Gastroesophageal sphincter (tissue), 4 donors: Measurements from ENCODE around the gene ZNF507. TPM values are rescaled to one million over a fixed set of nuclear protein-coding genes. Genes with fewer than 3 reads are reported as not detected.

ENCODE experiments used
- ATAC-seq: fragments of 150-250 bp; one replicate; pipeline ENCODE4 v1.9.1; 2016; ENCODE audit warnings: mild to moderate bottlenecking, moderate library complexity
- H3K27ac ChIP-seq, 4 donors: fragments of 200-600 bp; sonication (generic) in 3 of 4; 1 replicate in 3 of 4; 2 replicates in 1 of 4; pipeline ENCODE4 v1.5.1; 2016 to 2019
- H3K27me3 ChIP-seq: fragments of 200-600 bp; sonication (generic); one replicate; pipeline ENCODE4 v1.5.1; 2019
- H3K36me3 ChIP-seq, 2 donors: fragments of 200-600 bp; sonication (generic); one replicate each; pipeline ENCODE4 v1.5.1; 2019; ENCODE audit warnings: control low read depth in 1 of 2
- H3K4me1 ChIP-seq, 3 donors: fragments of 200-600 bp; sonication (generic); 1 replicate in 2 of 3; 2 replicates in 1 of 3; pipeline ENCODE4 v1.5.1; 2016 to 2019; ENCODE audit warnings: control low read depth in 2 of 3
- H3K4me3 ChIP-seq, 2 donors: fragments of 200-600 bp; sonication (generic); one replicate each; pipeline ENCODE4 v1.5.1; 2019; ENCODE audit warnings: mild to moderate bottlenecking in 1 of 2, moderate library complexity in 1 of 2
- H3K9me3 ChIP-seq, 3 donors: fragments of 200-600 bp; sonication (generic); one replicate each; pipeline ENCODE4 v1.5.1; 2017 to 2019; ENCODE audit warnings: control low read depth in 2 of 3
- EP300 ChIP-seq: sonication (generic); formaldehyde crosslinking; IDR thresholded peaks from one replicate; pipeline ENCODE4 v1.6.1; 2017; ENCODE audit warnings: antibody characterized with exemption, mild to moderate bottlenecking
- POLR2A ChIP-seq, 2 donors: fragments of 450-650 bp; IDR thresholded peaks; one replicate each; pipeline ENCODE4 v1.6.1; 2017; ENCODE audit warnings: antibody characterized with exemption in 2 of 2, mild to moderate bottlenecking in 2 of 2, moderate library complexity in 1 of 2
- POLR2AphosphoS5 ChIP-seq: sonication (generic); formaldehyde crosslinking; IDR thresholded peaks from one replicate; pipeline ENCODE4 v1.6.1; 2017; ENCODE audit warnings: antibody characterized with exemption
- whole genome bisulfite sequencing, 2 donors: methylation state at CpG; one replicate each; pipeline ENCODE4 v1.1.5; 2018; ENCODE audit warnings: low coverage in 1 of 2; 5-methylcytosine and 5-hydroxymethylcytosine counted together
- total RNA-seq, 4 donors: library from RNA; depleted of rRNA; stranded (reverse); fragments of >200 nt; gene quantifications; one replicate each; pipeline ENCODE4 v1.1.0, GENCODE V29; 2016
- TF ChIP-seq, protein P1 (sequence below), 4 experiments: fragments of 200-600 bp in 2 of 4; fragments of 450-650 bp in 2 of 4; sonication (generic) in 1 of 4; IDR thresholded peaks; one replicate each; pipeline ENCODE4 v1.5.1; 2017 to 2019; ENCODE audit warnings: antibody characterized with exemption in 4 of 4, mild to moderate bottlenecking in 2 of 4, moderate library complexity in 2 of 4

The ZNF507 gene
- total RNA-seq, 4 donors from 2014 or later: 13.9 to 28.8 (median 22.3) TPM

DNA sequence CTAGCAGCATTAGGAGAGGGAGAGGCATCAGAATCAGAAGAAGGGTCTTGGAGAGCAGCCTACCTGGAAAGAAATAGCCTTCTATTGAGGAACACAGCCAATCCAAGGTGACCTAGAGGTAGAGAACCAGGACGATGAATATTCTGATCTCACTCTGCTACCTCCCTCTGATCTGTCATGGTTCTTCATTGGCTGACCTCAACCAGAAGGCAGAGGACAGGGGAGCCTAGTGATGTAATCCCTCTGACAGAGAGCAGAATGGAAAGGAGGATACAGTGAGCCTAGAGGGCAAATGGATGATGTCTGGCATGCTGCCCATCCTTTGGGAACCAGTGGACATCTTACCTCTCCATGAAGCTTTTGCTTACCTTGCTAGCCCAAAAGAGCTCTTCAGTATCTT lies 3.6 kb downstream of the ZNF507 start:
- Histone ChIP-seq H3K27me3 (no peaks in the 10 kb centered on the region), H3K4me1 (peaks cover 7 to 66% (median 14%) of the 10 kb centered on the region in 3 donors), H3K4me3 (no peak overlapping the region), H3K27ac (no peak overlapping the region), H3K36me3 (peaks cover 4 to 47% of the 10 kb centered on the region in 2 donors), H3K9me3 (no peaks in the 10 kb centered on the region)
- no peak for TF ChIP-seq POLR2A (IDR thresholded peaks at IDR 0.05)
- TF ChIP-seq, protein P1, sequence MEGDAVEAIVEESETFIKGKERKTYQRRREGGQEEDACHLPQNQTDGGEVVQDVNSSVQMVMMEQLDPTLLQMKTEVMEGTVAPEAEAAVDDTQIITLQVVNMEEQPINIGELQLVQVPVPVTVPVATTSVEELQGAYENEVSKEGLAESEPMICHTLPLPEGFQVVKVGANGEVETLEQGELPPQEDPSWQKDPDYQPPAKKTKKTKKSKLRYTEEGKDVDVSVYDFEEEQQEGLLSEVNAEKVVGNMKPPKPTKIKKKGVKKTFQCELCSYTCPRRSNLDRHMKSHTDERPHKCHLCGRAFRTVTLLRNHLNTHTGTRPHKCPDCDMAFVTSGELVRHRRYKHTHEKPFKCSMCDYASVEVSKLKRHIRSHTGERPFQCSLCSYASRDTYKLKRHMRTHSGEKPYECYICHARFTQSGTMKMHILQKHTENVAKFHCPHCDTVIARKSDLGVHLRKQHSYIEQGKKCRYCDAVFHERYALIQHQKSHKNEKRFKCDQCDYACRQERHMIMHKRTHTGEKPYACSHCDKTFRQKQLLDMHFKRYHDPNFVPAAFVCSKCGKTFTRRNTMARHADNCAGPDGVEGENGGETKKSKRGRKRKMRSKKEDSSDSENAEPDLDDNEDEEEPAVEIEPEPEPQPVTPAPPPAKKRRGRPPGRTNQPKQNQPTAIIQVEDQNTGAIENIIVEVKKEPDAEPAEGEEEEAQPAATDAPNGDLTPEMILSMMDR (IDR thresholded peaks at IDR 0.05): no peak
- TF ChIP-seq POLR2AphosphoS5: no peak
- no peak for TF ChIP-seq EP300
- no peak for ATAC-seq
- WGBS, 2 donors: 57 to 100% methylated on average over 1 of the region's 1 CpG

DNA sequence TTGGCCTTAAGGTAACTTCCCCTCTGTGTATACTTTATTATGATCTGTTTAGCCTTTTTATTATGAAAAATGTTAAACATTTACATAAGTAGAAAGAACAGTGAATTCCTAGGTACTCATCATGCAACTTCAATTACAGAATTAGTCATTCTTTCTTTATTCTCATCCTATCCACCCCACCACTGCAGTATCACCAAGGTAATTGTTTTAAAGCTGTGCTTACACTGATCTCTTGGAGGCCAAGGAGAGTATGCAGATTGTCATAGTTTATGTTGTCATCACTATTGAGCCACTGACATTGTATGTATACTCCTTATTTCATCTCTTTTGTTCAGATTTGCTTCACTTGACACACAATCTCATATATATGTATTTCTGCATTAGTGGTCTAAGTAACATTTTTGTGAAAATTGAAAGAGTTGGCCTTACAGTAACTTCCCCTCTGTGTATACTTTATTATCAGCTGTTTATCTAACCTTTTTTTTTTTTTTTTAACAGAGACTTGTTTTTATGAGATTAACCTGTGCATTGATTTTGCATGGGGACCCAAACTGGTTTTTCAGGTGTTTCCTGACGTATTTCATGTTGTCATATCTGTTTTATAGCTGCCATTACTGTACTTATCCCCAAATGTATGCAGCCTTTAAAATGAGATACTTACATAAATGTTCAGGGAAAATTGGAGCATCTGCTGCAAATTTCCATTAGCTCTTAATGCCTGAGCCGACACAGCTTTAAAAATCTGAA lies 4.5 kb downstream of the ZNF507 start:
- Histone ChIP-seq H3K36me3 (peaks cover 4 to 55% of the 10 kb centered on the region in 2 donors), H3K27me3 (no peaks in the 10 kb centered on the region), H3K4me3 (no peak overlapping the region), H3K4me1 (peaks cover 7 to 66% (median 14%) of the 10 kb centered on the region in 3 donors), H3K9me3 (no peaks in the 10 kb centered on the region), H3K27ac (no peak overlapping the region)
- WGBS, 2 donors: 83 to 89% methylated on average over 2 of the region's 2 CpGs
- no peak for ATAC-seq
- TF ChIP-seq, protein P1 (IDR thresholded peaks at IDR 0.05): no peak
- no peak for TF ChIP-seq POLR2A (IDR thresholded peaks at IDR 0.05)
- TF ChIP-seq EP300: no peak
- no peak for TF ChIP-seq POLR2AphosphoS5

DNA sequence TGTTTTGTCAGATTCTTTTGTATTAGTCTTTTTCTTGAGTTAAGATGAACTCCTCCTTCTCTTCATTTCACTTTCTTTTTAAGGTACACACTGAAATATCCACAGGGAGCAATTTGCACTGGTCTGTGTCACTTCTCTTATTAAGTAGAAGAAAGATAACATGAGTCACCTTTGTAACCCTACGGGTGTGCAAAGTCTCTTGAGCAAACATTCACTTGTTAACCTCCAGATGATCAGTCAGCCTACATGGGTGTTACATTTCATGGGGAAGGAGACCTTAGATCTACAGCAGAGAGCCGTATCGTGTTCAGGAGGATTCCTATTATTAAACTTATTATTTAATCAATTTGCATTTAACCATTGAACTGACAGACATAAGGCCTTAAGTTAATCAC lies 5.1 kb downstream of the ZNF507 start:
- H3K27me3 ChIP-seq: no peaks in the 10 kb centered on the region
- H3K27ac ChIP-seq: peak overlapping the region in 1 of 4 donors; percentile 32
- H3K4me3 ChIP-seq: no peak overlapping the region
- H3K9me3 ChIP-seq: no peaks in the 10 kb centered on the region
- TF ChIP-seq EP300: no peak
- no peak for TF ChIP-seq POLR2AphosphoS5
- TF ChIP-seq, protein P1 (IDR thresholded peaks at IDR 0.05): no peak
- no peak for TF ChIP-seq POLR2A (IDR thresholded peaks at IDR 0.05)
- 38 to 79% methylated on average over 2 to 3 of the region's 3 CpGs for WGBS, 2 donors
- H3K36me3 ChIP-seq: peaks cover 4 to 61% of the 10 kb centered on the region in 2 donors
- ATAC-seq: no peak
- H3K4me1 ChIP-seq: peaks cover 7 to 68% (median 14%) of the 10 kb centered on the region in 3 donors

DNA sequence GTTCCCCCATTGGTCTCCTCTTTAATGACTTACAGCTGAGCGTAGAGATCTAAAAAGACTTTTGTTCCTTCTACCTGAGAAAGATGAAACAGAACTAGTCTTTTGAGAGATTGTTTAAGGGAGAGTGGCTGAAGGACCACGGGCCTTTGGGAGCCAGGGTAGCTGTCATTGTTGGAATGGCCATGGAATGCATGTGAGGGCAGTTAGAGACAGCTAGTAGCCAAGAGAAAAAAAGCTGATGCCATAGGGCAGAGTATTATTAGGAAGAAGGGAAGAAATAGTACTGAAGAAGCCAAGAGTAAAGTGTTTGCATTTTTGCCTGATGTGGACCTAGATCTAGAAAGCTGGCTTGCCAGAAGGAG lies 5.6 kb downstream of the ZNF507 start:
- Histone ChIP-seq H3K9me3 (no peaks in the 10 kb centered on the region), H3K4me3 (no peak overlapping the region), H3K27ac (peak overlapping the region in 3 of 4 donors; percentile 31 to 49 (median 32)), H3K36me3 (peaks cover 4 to 66% of the 10 kb centered on the region in 2 donors), H3K4me1 (peaks cover 7 to 73% (median 14%) of the 10 kb centered on the region in 3 donors), H3K27me3 (no peaks in the 10 kb centered on the region)
- ATAC-seq: no peak
- TF ChIP-seq EP300 (no peak), POLR2AphosphoS5 (no peak), POLR2A (IDR thresholded peaks at IDR 0.05) (no peak)
- TF ChIP-seq, protein P1 (IDR thresholded peaks at IDR 0.05): no peak
- 75 to 90% methylated on average over 2 of the region's 2 CpGs for WGBS, 2 donors

DNA sequence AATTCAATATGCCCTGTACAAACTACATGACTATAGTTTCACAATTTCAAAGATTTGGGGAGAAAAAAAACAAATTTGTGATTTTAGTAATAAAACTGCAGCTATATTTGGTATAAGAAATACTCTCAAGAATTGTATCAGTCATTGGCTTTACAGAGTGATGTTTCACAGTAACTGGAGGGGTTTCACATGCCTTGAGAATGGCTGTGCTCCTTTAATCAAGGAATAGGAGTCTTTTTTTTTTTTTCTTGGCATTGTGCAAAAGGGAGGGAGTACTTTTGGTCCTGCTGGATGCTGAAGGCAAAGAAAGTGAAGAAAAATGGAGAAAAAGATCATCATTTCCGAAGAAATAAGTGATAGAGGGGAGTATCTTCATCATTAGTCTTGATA lies 6.8 kb downstream of the ZNF507 start:
- no peak for ATAC-seq
- 100% methylated on average over 1 of the region's 1 CpG for WGBS, 2 donors
- peak overlapping the region in 1 of 4 donors; percentile 32 for H3K27ac ChIP-seq
- no peaks in the 10 kb centered on the region for H3K27me3 ChIP-seq
- TF ChIP-seq EP300 (no peak), POLR2A (IDR thresholded peaks at IDR 0.05) (no peak), POLR2AphosphoS5 (no peak)
- TF ChIP-seq, protein P1 (IDR thresholded peaks at IDR 0.05): no peak
- H3K4me3 ChIP-seq: no peak overlapping the region
- no peaks in the 10 kb centered on the region for H3K9me3 ChIP-seq
- H3K36me3 ChIP-seq: peaks cover 9 to 79% of the 10 kb centered on the region in 2 donors
- peaks cover under 1 to 62% (median 3%) of the 10 kb centered on the region in 3 donors for H3K4me1 ChIP-seq
